HEK293 (cell line): ENCODE measurements around the gene LRRC4C.

Source experiments
- CTCF ChIA-PET: fragments of 350-600 bp; formaldehyde crosslinking; extraction: SDS; loops from one replicate; lab custom pipeline; 2021; ENCODE audit warnings: antibody characterized with exemption; lab: Yijun Ruan, JAX
- POLR2A ChIA-PET: fragments of 300-600 bp; formaldehyde crosslinking; extraction: SDS; loops from one replicate; lab custom pipeline; 2020; ENCODE audit warnings: antibody characterized with exemption, inconsistent platforms; lab: Yijun Ruan, JAX
- H3K27ac ChIP-seq: fragments of 200-500 bp; sonication (Bioruptor generic); 2 replicates; pipeline ENCODE4 v1.5.1; 2014; ENCODE audit warnings: low read depth, low read length, control low read depth, inconsistent platforms; ENCODE audit errors: extremely low read depth
- H3K36me3 ChIP-seq, 2 experiments: fragments of 200-500 bp in 1 of 2; sonication (Bioruptor generic) in 1 of 2; 1 replicate in 1 of 2; 2 replicates in 1 of 2; pipeline ENCODE4 v1.5.1; 2014 to 2017; ENCODE audit warnings: inconsistent platforms in 2 of 2, low read length in 2 of 2; ENCODE audit not compliant: control insufficient read depth in 2 of 2, insufficient read depth in 1 of 2
- H3K4me1 ChIP-seq: fragments of 200-500 bp; sonication (Bioruptor generic); 2 replicates; pipeline ENCODE4 v1.5.1; 2014; ENCODE audit warnings: mild to moderate bottlenecking, low read length, inconsistent platforms; ENCODE audit not compliant: control insufficient read depth, insufficient read depth
- H3K4me3 ChIP-seq: 2 replicates; pipeline ENCODE4 v1.5.1; 2011; ENCODE audit warnings: low read depth, mild to moderate bottlenecking, control low read depth, low read length, moderate library complexity
- H3K9me3 ChIP-seq: fragments of 200-500 bp; sonication (Bioruptor generic); 2 replicates; pipeline ENCODE4 v1.5.1; 2014; ENCODE audit warnings: low read depth, low read length, inconsistent platforms; ENCODE audit not compliant: control insufficient read depth, insufficient read depth
- FEZF1 ChIP-seq: fragments of 450-650 bp; formaldehyde crosslinking; IDR thresholded peaks from 2 replicates; pipeline ENCODE4 v1.5.1; 2016; ENCODE audit warnings: missing biosample characterization, missing genetic modification characterization
- GLI4 ChIP-seq: fragments of 450-650 bp; formaldehyde crosslinking; IDR thresholded peaks from 2 replicates; pipeline ENCODE4 v1.5.1; 2016; ENCODE audit warnings: missing biosample characterization, missing genetic modification characterization
- GLIS1 ChIP-seq: fragments of 450-650 bp; formaldehyde crosslinking; IDR thresholded peaks from 2 replicates; pipeline ENCODE4 v1.5.1; 2016; ENCODE audit warnings: missing biosample characterization, missing genetic modification characterization
- HOXD13 ChIP-seq: sonication (generic); formaldehyde crosslinking; IDR thresholded peaks from 2 replicates; pipeline ENCODE4 v1.8.0; 2022; ENCODE audit warnings: missing genetic modification reagents, borderline replicate concordance
- KLF8 ChIP-seq: fragments of 450-650 bp; formaldehyde crosslinking; IDR thresholded peaks from 2 replicates; pipeline ENCODE4 v1.5.1; 2016; ENCODE audit warnings: missing biosample characterization, missing genetic modification characterization
- WT1 ChIP-seq: fragments of 450-650 bp; formaldehyde crosslinking; IDR thresholded peaks from 2 replicates; pipeline ENCODE4 v1.5.1; 2016; ENCODE audit warnings: missing biosample characterization, missing genetic modification characterization
- ZBTB8A ChIP-seq: fragments of 450-650 bp; formaldehyde crosslinking; IDR thresholded peaks from 2 replicates; pipeline ENCODE4 v1.5.1; 2016; ENCODE audit warnings: missing biosample characterization, missing genetic modification characterization
- ZEB2 ChIP-seq: fragments of 450-650 bp; formaldehyde crosslinking; IDR thresholded peaks from 2 replicates; pipeline ENCODE4 v1.5.1; 2016; ENCODE audit warnings: missing biosample characterization, missing genetic modification characterization
- ZFP41 ChIP-seq: fragments of 450-650 bp; formaldehyde crosslinking; IDR thresholded peaks from 2 replicates; pipeline ENCODE4 v1.5.1; 2016; ENCODE audit warnings: missing biosample characterization, missing genetic modification characterization, borderline replicate concordance
- ZNF121 ChIP-seq: fragments of 450-650 bp; formaldehyde crosslinking; IDR thresholded peaks from 2 replicates; pipeline ENCODE4 v1.5.1; 2016; ENCODE audit warnings: missing biosample characterization, missing genetic modification characterization
- ZNF169 ChIP-seq: fragments of 450-650 bp; formaldehyde crosslinking; IDR thresholded peaks from 2 replicates; pipeline ENCODE4 v1.5.1; 2016; ENCODE audit warnings: missing biosample characterization, missing genetic modification characterization
- ZNF19 ChIP-seq: fragments of 450-650 bp; formaldehyde crosslinking; IDR thresholded peaks from 2 replicates; pipeline ENCODE4; 2016; ENCODE audit warnings: missing biosample characterization, missing genetic modification characterization, low read depth
- ZNF23 ChIP-seq: fragments of 450-650 bp; formaldehyde crosslinking; IDR thresholded peaks from 2 replicates; pipeline ENCODE4 v1.5.1; 2016; ENCODE audit warnings: missing biosample characterization, missing genetic modification characterization, borderline replicate concordance
- ZNF24 ChIP-seq: fragments of 450-650 bp; formaldehyde crosslinking; IDR thresholded peaks from 2 replicates; pipeline ENCODE4 v1.5.1; 2016; ENCODE audit warnings: missing biosample characterization, missing genetic modification characterization
- ZNF350 ChIP-seq: fragments of 450-650 bp; formaldehyde crosslinking; IDR thresholded peaks from 2 replicates; pipeline ENCODE4 v1.5.0; 2017; ENCODE audit warnings: missing biosample characterization, mild to moderate bottlenecking, missing genetic modification characterization
- ZNF416 ChIP-seq: fragments of 450-650 bp; formaldehyde crosslinking; IDR thresholded peaks from 2 replicates; pipeline ENCODE4 v1.5.1; 2016; ENCODE audit warnings: missing biosample characterization, missing genetic modification characterization
- ZNF548 ChIP-seq: fragments of 450-650 bp; formaldehyde crosslinking; IDR thresholded peaks from 2 replicates; pipeline ENCODE4 v1.5.1; 2016; ENCODE audit warnings: missing biosample characterization, missing genetic modification characterization
- ZNF561 ChIP-seq: fragments of 450-650 bp; IDR thresholded peaks from 2 replicates; pipeline ENCODE4 v1.5.1; 2018; ENCODE audit warnings: missing biosample characterization, missing genetic modification characterization, borderline replicate concordance
- ZNF76 ChIP-seq: fragments of 450-650 bp; formaldehyde crosslinking; IDR thresholded peaks from 2 replicates; pipeline ENCODE4; 2016; ENCODE audit warnings: low read depth, missing biosample characterization, missing genetic modification characterization, borderline replicate concordance
- ZNF777 ChIP-seq: fragments of 450-650 bp; formaldehyde crosslinking; IDR thresholded peaks from 2 replicates; pipeline ENCODE4 v1.5.1; 2017; ENCODE audit warnings: missing biosample characterization, missing genetic modification characterization, borderline replicate concordance
- ZNF792 ChIP-seq: fragments of 450-650 bp; formaldehyde crosslinking; IDR thresholded peaks from 2 replicates; pipeline ENCODE4 v1.5.1; 2016; ENCODE audit warnings: missing biosample characterization, missing genetic modification characterization
- ZSCAN23 ChIP-seq: fragments of 450-650 bp; formaldehyde crosslinking; IDR thresholded peaks from 2 replicates; pipeline ENCODE4 v1.5.1; 2016; ENCODE audit warnings: missing biosample characterization, missing genetic modification characterization
- ZSCAN30 ChIP-seq: fragments of 450-650 bp; IDR thresholded peaks from 2 replicates; pipeline ENCODE4 v1.5.1; 2018; ENCODE audit warnings: missing biosample characterization, mild to moderate bottlenecking, missing genetic modification characterization, moderate library complexity
- TF ChIP-seq, protein P1 (sequence below): fragments of 450-650 bp; formaldehyde crosslinking; conservative IDR thresholded peaks from 2 replicates; pipeline ENCODE4 v1.5.1; 2016; ENCODE audit warnings: low read depth, missing biosample characterization, missing genetic modification characterization
- TF ChIP-seq, protein P2 (sequence below): IDR thresholded peaks from 2 replicates; pipeline ENCODE4 v1.6.1; 2011; ENCODE audit warnings: mild to moderate bottlenecking, low read depth, low read length, borderline replicate concordance
- TF ChIP-seq, protein P3 (sequence below): fragments of 450-650 bp; formaldehyde crosslinking; IDR thresholded peaks from 2 replicates; pipeline ENCODE4 v1.5.1; 2016; ENCODE audit warnings: missing biosample characterization, missing genetic modification characterization

Gene LRRC4C

DNA sequence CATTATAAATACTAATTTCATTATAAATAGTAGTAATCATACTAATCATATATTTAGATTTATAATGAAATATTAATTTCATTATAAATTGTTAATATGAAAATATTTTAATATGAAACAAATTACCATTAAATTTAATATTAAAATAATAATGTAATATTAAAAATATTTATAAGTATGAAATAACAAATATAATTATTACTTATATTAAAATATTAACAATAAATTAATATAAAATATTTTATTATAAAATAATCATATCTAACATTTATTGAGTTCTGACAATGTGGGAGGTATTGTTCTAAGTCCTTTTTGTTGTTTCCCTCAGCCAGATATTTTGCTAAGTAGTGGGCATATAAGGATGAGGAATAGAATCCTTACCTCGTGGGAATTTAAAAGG lies 1341.4 kb downstream of the LRRC4C start (continued):
- TF ChIP-seq, protein P1, sequence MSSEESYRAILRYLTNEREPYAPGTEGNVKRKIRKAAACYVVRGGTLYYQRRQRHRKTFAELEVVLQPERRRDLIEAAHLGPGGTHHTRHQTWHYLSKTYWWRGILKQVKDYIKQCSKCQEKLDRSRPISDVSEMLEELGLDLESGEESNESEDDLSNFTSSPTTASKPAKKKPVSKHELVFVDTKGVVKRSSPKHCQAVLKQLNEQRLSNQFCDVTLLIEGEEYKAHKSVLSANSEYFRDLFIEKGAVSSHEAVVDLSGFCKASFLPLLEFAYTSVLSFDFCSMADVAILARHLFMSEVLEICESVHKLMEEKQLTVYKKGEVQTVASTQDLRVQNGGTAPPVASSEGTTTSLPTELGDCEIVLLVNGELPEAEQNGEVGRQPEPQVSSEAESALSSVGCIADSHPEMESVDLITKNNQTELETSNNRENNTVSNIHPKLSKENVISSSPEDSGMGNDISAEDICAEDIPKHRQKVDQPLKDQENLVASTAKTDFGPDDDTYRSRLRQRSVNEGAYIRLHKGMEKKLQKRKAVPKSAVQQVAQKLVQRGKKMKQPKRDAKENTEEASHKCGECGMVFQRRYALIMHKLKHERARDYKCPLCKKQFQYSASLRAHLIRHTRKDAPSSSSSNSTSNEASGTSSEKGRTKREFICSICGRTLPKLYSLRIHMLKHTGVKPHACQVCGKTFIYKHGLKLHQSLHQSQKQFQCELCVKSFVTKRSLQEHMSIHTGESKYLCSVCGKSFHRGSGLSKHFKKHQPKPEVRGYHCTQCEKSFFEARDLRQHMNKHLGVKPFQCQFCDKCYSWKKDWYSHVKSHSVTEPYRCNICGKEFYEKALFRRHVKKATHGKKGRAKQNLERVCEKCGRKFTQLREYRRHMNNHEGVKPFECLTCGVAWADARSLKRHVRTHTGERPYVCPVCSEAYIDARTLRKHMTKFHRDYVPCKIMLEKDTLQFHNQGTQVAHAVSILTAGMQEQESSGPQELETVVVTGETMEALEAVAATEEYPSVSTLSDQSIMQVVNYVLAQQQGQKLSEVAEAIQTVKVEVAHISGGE, result no peak
- TF ChIP-seq, protein P2, sequence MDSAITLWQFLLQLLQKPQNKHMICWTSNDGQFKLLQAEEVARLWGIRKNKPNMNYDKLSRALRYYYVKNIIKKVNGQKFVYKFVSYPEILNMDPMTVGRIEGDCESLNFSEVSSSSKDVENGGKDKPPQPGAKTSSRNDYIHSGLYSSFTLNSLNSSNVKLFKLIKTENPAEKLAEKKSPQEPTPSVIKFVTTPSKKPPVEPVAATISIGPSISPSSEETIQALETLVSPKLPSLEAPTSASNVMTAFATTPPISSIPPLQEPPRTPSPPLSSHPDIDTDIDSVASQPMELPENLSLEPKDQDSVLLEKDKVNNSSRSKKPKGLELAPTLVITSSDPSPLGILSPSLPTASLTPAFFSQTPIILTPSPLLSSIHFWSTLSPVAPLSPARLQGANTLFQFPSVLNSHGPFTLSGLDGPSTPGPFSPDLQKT, result no peak
- no peak for TF ChIP-seq ZSCAN30 (tag by site-specific recombination)
- no peak for TF ChIP-seq ZNF777 (tag by site-specific recombination)
- no peak for TF ChIP-seq ZNF792 (tag by site-specific recombination)
- TF ChIP-seq ZNF169, result no peak
- TF ChIP-seq WT1 (tag by site-specific recombination), result no peak
- TF ChIP-seq ZNF548, result no peak
- no peak for TF ChIP-seq ZNF19

GRCh38 chr11:40104941-40105550 lies 1354.4 kb downstream of the LRRC4C start:
- no peaks in the 10 kb centered on the region for H3K4me1 ChIP-seq
- no peak for TF ChIP-seq ZNF350 (tag by site-specific recombination)
- no peak for TF ChIP-seq ZNF76 (tag by site-specific recombination)
- no peak for TF ChIP-seq ZNF416 (tag by site-specific recombination)
- TF ChIP-seq ZBTB8A (tag by site-specific recombination), result no peak
- no peak for TF ChIP-seq HOXD13 (CRISPR knock-in tag)
- no peak for TF ChIP-seq ZNF23 (tag by site-specific recombination)
- no peak for TF ChIP-seq KLF8 (tag by site-specific recombination)
- TF ChIP-seq ZNF24 (tag by site-specific recombination), result no peak
- TF ChIP-seq ZNF169, result no peak
- TF ChIP-seq ZSCAN23, result no peak
- TF ChIP-seq GLI4 (tag by site-specific recombination), result no peak
- TF ChIP-seq ZFP41, result no peak
- no peak for TF ChIP-seq ZEB2 (tag by site-specific recombination)
- TF ChIP-seq, all 188 proteins: peak for 0
- H3K9me3 ChIP-seq, result no peaks in the 10 kb centered on the region
- no peaks in the 10 kb centered on the region for H3K36me3 ChIP-seq
- CTCF ChIA-PET, result no interaction called here
- POLR2A ChIA-PET, result no interaction called here
- no peak overlapping the region for H3K4me3 ChIP-seq
- H3K27ac ChIP-seq, result no peak overlapping the region

- ChIA-PET CTCF (no interaction called here), POLR2A (no interaction called here)
- no peaks in the 10 kb centered on the region for H3K4me1 ChIP-seq
- no peaks in the 10 kb centered on the region for H3K9me3 ChIP-seq
- no peak overlapping the region for H3K27ac ChIP-seq
- no peaks in the 10 kb centered on the region for H3K36me3 ChIP-seq
- H3K4me3 ChIP-seq, result no peak overlapping the region
- TF ChIP-seq ZNF561 (tag by site-specific recombination) (no peak), ZNF121 (tag by site-specific recombination) (no peak), ZNF350 (tag by site-specific recombination) (no peak), GLIS1 (tag by site-specific recombination) (no peak), FEZF1 (no peak), ZNF777 (tag by site-specific recombination) (no peak)
- TF ChIP-seq, protein P3, sequence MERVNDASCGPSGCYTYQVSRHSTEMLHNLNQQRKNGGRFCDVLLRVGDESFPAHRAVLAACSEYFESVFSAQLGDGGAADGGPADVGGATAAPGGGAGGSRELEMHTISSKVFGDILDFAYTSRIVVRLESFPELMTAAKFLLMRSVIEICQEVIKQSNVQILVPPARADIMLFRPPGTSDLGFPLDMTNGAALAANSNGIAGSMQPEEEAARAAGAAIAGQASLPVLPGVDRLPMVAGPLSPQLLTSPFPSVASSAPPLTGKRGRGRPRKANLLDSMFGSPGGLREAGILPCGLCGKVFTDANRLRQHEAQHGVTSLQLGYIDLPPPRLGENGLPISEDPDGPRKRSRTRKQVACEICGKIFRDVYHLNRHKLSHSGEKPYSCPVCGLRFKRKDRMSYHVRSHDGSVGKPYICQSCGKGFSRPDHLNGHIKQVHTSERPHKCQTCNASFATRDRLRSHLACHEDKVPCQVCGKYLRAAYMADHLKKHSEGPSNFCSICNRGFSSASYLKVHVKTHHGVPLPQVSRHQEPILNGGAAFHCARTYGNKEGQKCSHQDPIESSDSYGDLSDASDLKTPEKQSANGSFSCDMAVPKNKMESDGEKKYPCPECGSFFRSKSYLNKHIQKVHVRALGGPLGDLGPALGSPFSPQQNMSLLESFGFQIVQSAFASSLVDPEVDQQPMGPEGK (tag by site-specific recombination), result no peak
- TF ChIP-seq, protein P1, result no peak
These were observed 1358.7 kb downstream of the LRRC4C start for GRCh38 chr11:40100781-40101180.
